Ecto neural progenitor cell (in vitro differentiated cells): ENCODE results near the gene SOX6.
"Not testable (repeated sequence)": the region's sequence is repeated elsewhere in the genome, so short reads cannot be mapped to it uniquely, and the experiment has no call there.

Experiments
- DNase-seq: peaks from one replicate; pipeline ENCODE4 v3.0.0-alpha.2; 2018; ENCODE audit warnings: low spot score

The SOX6 gene

DNA sequence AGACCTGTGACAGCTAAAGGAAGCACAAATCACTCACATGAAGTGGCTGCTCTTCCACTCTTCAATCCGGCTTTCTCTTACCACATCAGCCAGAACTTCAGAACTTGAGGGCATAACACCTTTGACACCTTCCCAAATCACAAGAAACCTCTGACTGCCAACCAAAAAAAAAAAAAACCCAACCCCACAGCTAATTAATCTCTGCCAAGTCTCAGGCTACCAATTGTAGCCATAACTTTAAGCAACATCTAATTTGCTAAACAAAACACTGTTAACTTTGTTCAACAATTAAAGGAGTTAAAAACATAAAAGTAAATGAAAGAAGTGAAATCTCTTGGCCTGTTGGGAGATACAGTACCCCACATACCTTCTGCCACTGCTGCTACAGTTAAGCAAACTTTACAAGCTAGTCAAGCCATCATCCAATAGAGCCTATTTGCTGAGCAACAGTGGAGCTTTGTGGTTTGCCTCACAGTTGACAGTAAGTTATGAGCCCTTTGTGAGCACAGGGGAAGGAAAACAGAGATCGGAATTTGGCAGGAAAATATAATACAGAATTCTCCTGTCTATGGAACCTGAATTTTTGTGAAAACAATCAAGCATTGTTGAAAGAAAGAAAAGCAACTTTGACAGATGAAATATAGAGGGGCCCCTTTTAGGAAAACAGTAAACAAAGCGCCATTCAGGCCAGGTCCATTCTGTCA is at the start of gene SOX6:
TSS of gene SOX6 (minus strand) at position 490 of the 704 bp plus-strand sequence. CDS start 15,298 bp downstream, outside the sequence.
- DNase-seq = no peak

- DNase-seq = no peak
These were observed 48.5 kb upstream of the SOX6 start for GRCh38 chr11:16404781-16405285.

GRCh38 chr11:16403851-16404250 is 47.5 kb upstream of the SOX6 start:
- DNase-seq = no peak

- DNase-seq = no peak
These were observed 47.1 kb upstream of the SOX6 start for GRCh38 chr11:16403448-16403803.

DNA sequence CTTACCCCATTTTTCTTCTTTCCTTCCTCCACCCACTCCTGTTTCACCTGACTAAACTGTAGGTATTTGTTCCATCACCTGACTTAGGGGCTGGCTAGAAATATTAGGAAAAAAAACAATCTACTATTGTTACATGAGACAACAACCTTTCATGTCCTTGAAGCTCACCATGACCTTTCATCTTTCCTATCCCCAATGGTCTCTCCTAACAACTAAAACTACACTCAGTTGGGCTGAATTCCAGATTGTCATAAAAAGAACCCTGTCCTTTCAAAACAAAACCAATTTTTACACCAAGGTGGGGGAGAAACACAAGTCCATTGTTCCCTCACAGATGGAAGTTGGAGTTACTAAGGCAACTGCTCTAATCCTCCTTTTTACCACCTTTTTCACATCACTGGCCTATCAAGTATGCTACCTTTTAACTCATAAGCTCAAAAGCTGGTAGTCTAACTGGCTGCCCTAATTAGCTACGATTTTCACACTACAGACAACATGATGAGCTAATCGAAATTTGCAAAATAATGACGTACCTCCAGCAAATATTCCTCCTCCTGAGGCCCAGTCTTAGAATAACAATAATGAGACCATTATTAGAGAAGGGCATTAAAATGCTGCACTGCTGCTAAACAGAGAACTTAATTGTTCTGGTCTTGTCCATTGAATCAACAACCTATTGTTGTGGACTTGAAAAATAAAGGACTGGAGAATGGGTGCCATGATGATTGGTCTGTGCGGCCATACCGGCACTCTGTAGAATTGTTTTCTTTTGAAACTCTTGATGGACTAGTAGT is 46.5 kb upstream of the SOX6 start:
- DNase-seq = no peak

GRCh38 chr11:16397390-16397789 is 41.0 kb upstream of the SOX6 start:
- no peak for DNase-seq

- no peak for DNase-seq
These were observed 39.3 kb upstream of the SOX6 start for GRCh38 chr11:16395601-16396000.

DNA sequence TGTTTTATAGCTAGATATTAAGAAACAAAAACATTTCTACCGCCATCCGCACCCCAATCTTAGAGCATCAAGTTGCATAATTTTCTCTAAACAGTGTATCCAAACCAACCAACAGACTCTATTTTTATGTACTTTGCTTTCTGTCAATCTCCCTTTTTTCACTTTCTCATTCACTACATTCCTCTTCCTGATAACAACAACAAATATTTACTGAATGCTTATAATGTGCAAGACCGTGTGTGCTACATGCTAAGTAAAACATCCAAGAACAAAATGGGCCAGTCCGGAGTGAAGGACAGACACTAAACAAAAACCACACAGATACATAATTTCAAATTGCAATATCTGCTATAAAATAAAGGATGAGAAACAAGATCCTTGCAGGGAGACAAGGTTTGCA is 38.6 kb upstream of the SOX6 start:
- DNase-seq = no peak

GRCh38 chr11:16393340-16393739 is 37.0 kb upstream of the SOX6 start:
- DNase-seq = no peak

- no peak for DNase-seq
These were observed 36.3 kb upstream of the SOX6 start for GRCh38 chr11:16392616-16393015.

DNA sequence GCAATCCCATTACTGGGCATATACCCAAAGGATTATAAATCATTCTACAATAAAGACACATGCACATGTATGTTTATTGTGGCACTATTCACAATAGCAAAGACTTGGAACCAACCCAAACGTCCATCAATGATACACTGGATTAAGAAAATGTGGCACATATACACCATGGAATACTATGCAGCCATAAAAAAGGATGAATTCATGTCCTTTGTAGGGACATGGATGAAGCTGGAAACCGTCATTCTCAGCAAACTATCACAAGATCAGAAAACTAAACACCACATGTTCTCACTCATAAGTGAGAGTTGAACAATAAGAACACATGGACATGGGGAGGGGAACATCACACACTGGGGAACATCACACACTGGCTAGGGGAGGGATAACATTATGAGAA is 34.5 kb upstream of the SOX6 start:
- not testable (repeated sequence) for DNase-seq

- no peak for DNase-seq
These were observed 28.8 kb upstream of the SOX6 start for GRCh38 chr11:16385099-16385498.

- no peak for DNase-seq
These were observed 26.5 kb upstream of the SOX6 start for GRCh38 chr11:16382638-16383380.

DNA sequence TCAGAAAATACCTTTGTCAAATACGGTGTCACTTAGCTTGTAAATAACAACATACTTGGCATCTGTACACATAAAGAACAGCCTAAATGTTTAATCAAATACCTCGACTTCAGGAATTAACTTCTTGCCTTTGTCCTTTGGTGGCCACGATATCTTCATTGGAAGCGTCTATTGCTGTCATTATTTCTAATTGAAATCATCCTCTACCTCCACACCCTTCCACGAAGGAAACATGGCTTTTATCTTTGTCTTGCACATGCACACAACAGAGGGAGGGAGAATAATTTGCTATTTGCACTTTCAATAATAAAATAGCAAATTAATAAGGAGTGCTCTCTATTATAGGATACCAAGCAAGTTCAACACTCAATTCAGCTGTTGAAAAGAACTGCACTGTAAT is 25.8 kb upstream of the SOX6 start:
- DNase-seq = no peak

DNA sequence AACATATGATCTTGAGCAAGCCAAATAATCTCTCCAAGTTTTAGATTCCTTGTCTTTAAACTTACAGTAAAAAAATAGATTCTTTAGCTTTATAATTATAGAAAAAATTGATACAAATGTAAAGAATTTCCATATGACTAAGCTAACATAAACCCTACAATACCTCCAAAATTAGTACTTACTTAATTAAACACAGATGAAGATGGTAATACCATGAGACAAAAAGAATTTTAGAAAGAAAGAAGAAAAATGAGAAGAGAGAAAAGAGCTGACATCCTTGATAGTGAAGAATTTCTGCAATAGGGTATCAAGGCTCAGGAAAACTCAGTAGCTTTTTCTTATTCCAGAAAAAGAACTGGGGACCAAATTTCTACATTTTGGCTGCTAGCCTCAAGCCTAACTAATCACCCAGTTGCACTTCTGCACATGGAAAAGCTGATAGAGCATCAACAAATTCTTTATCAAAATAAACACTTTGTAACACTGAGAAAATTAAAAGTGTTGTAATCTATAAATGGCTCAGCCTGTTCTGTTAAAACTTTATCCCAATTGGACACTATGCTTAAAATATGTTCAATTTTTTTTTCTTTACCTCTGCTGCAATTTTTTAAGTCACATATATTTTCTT is 24.7 kb upstream of the SOX6 start:
- DNase-seq = no peak

GRCh38 chr11:16378906-16379305 is 22.6 kb upstream of the SOX6 start:
- DNase-seq = no peak

DNA sequence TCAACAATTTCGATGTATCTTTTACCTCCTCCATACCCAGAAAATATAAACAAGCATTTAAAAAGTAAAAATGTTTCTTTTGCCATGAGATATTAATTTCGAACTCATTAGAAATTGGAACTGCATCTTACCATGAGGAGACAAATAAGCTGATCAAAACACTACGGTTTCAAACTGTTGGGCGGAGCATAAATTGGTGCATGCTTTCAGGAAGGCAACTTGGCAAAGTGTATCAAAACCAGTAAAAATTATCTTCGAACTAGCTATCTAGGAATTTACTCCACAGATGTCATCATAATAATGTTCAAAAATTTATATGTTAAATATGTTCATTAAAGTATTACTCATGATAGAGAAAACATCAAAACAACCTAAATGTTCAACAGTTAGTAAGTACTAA is 21.4 kb upstream of the SOX6 start:
- no peak for DNase-seq

DNA sequence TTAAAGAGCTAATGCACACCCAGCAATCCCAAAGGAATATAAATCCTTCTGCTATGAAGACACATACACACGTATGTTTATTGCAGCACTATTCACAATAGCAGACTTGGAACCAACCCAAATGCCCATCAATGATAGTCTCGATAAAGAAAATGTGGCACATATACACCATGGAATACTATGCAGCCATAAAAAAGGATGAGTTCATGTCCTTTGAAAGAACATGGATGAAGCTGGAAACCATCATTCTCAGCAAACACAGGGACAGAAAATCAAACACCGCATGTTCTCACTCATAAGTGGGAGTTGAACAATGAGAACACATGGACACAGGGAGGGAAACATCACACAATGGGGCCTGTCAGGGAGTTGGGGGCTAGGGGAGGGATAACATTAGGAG is 19.3 kb upstream of the SOX6 start:
- not testable (repeated sequence) for DNase-seq

DNA sequence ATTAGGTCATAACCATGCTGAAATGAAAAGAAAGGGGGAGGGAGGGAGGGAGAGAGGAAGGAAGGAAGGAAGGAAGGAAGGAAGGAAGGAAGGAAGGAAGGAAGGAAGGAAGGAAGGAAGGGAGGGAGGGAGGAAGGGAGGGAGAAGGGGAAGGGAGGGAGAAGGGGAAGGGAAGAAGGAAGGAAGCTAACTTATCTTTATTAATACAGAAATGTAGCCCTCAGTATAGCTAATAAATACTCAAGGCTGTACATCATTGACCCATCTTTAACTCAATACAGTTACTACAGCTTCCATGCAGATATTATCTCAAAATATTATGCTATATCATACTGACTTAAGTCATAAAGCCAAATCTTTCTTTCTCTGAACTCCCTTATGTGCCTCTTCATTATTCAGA is 17.4 kb upstream of the SOX6 start:
- DNase-seq = no peak

GRCh38 chr11:16372355-16372754 is 16.0 kb upstream of the SOX6 start:
- DNase-seq = no peak

DNA sequence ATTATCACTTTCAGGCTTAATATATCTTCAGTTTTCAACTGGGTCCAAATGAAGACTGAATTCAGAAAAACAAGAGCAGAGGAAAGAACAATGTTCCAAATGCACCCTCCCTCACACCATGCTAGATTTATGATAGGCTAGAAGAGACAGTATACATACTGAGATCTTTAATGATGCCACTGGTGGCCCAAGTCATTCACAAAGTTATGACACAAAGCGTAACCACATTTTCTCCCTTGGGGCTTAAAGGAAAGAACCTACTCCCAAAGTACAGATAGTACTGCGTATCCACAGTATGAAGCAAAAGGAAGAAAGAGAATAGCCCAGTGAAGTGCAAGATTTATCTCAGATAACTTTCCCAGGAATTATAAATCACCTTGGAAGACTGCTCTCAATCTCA is 10.9 kb upstream of the SOX6 start:
- no peak for DNase-seq

GRCh38 chr11:16365581-16366228 is 9.4 kb upstream of the SOX6 start:
- DNase-seq = no peak
